AG04450 (cell line): ENCODE results near the gene TMEM198. TPM values are rescaled to one million over a fixed set of nuclear protein-coding genes. Genes with fewer than 3 reads are reported as not detected.

Experiments used
- CTCF ChIA-PET: fragments of 300-600, 350-600 bp; formaldehyde crosslinking; extraction: SDS; loops from one replicate; lab custom pipeline; 2022; ENCODE audit warnings: antibody characterized with exemption, inconsistent platforms; lab: Charles Lee
- POLR2A ChIA-PET: fragments of 350-600 bp; formaldehyde crosslinking; extraction: SDS; loops from one replicate; lab custom pipeline; 2021; ENCODE audit warnings: antibody characterized with exemption, inconsistent platforms; lab: Yijun Ruan, JAX
- DNase-seq: peaks from one replicate; pipeline ENCODE4 v3.0.0-alpha.2; 2011; ENCODE audit warnings: low read depth, low spot score
- H3K27ac ChIP-seq: one replicate; pipeline ENCODE4 v1.5.1; 2012; ENCODE audit warnings: low read depth, low read length, control low read depth
- H3K27me3 ChIP-seq: one replicate; pipeline ENCODE4 v1.6.0; 2012; ENCODE audit warnings: low read length; ENCODE audit not compliant: control insufficient read depth, insufficient read depth
- H3K4me3 ChIP-seq: 2 replicates; pipeline ENCODE4 v1.5.1; 2011; ENCODE audit warnings: mild to moderate bottlenecking, low read depth, low read length, control low read depth
- H3K9me3 ChIP-seq: 2 replicates; pipeline ENCODE4 v1.5.1; 2012; ENCODE audit warnings: low read length; ENCODE audit not compliant: control insufficient read depth, insufficient read depth
- CTCF ChIP-seq: IDR thresholded peaks from 2 replicates; pipeline ENCODE4 v1.5.1; 2011; ENCODE audit warnings: low read depth, low read length, control low read depth, inconsistent platforms
- polyA plus RNA-seq: library from polyadenylated mRNA; depleted of rRNA; stranded (reverse); fragments of >200 nt; gene quantifications from 2 replicates; pipeline ENCODE4 v1.2.3, GENCODE V29; 2011

The TMEM198 gene
- polyA plus RNA-seq, 1 experiment, result 0.83 TPM

- Histone ChIP-seq H3K9me3 (no peaks in the 10 kb centered on the region), H3K27me3 (peaks cover 36% of the 10 kb centered on the region), H3K4me3 (no peak overlapping the region), H3K27ac (no peak overlapping the region)
- no peak for DNase-seq
- ChIA-PET POLR2A (interaction anchor here (0.6 to 1.4 kb wide), 3 partner anchors 23 to 79 kb away, joined by 3 to 6 read pairs (median 4); partner anchors contain the start of gene STK11IP), CTCF (interaction anchor here (1.0 to 3.9 kb wide), 2 partner anchors 14 to 15 kb away, joined by 3 to 20 read pairs; no protein-coding TSS in a partner anchor)
- TF ChIP-seq CTCF, result no peak
These were observed 30.9 kb downstream of the TMEM198 start for GRCh38 chr2:219574484-219575311.

- no peak overlapping the region for H3K4me3 ChIP-seq
- H3K9me3 ChIP-seq, result no peaks in the 10 kb centered on the region
- H3K27me3 ChIP-seq, result peaks cover 36% of the 10 kb centered on the region
- no peak for DNase-seq
- no peak for TF ChIP-seq CTCF
- POLR2A ChIA-PET, result no interaction called here
- H3K27ac ChIP-seq, result no peak overlapping the region
- CTCF ChIA-PET, result interaction anchor here (3.9 kb wide), 1 partner anchor 16 kb away, joined by 20 read pairs; no protein-coding TSS in a partner anchor
These were observed 32.0 kb downstream of the TMEM198 start for GRCh38 chr2:219575566-219576504.

- POLR2A ChIA-PET, result no interaction called here
- Histone ChIP-seq H3K4me3 (no peak overlapping the region), H3K27me3 (peaks cover 36% of the 10 kb centered on the region), H3K27ac (no peak overlapping the region), H3K9me3 (no peaks in the 10 kb centered on the region)
- CTCF ChIA-PET, result interaction anchor here (1.1 to 3.9 kb wide), 2 partner anchors 17 to 113 kb away, joined by 3 to 20 read pairs; no protein-coding TSS in a partner anchor
- TF ChIP-seq CTCF, result no peak
- DNase-seq, result no peak
These were observed 32.9 kb downstream of the TMEM198 start for GRCh38 chr2:219576505-219577388.

- CTCF ChIA-PET, result no interaction called here
- H3K9me3 ChIP-seq, result no peaks in the 10 kb centered on the region
- H3K27ac ChIP-seq, result no peak overlapping the region
- POLR2A ChIA-PET, result no interaction called here
- H3K4me3 ChIP-seq, result no peak overlapping the region
- H3K27me3 ChIP-seq, result peaks cover 34% of the 10 kb centered on the region
- no peak for DNase-seq
- no peak for TF ChIP-seq CTCF
These were observed 35.2 kb downstream of the TMEM198 start for GRCh38 chr2:219578811-219579613.
